Measurements from ENCODE around the gene WDFY3.

- TF ChIP-seq ZFP3 (CRISPR knock-in tag; IDR thresholded peaks at IDR 0.05) (no peak), ARNTL (CRISPR knock-in tag; IDR thresholded peaks at IDR 0.05; ENCODE audit: borderline replicate concordance, low read depth) (no peak), ZNF565 (CRISPR knock-in tag; conservative IDR thresholded peaks at IDR 0.05; ENCODE audit: low read depth) (no peak), POU6F1 (CRISPR knock-in tag; IDR thresholded peaks at IDR 0.05; ENCODE audit: borderline replicate concordance, low read depth) (no peak), PATZ1 (CRISPR knock-in tag; IDR thresholded peaks at IDR 0.05; ENCODE audit: borderline replicate concordance) (no peak), ZFP30 (CRISPR knock-in tag; IDR thresholded peaks at IDR 0.05) (no peak)
These were observed 30.4 kb downstream of the WDFY3 start for GRCh38 chr4:84936123-84936522.

All from SK-N-SH treated with all-trans-retinoic acid at 6 μM for 48 hours (cell line).